Thymus (tissue), 11 donors: ENCODE data around the gene ADAMTS12. TPM values are rescaled to one million over a fixed set of nuclear protein-coding genes. Genes with fewer than 3 reads are reported as not detected.

Experiments
- DNase-seq, 9 donors: peaks; one replicate each; pipeline ENCODE4 v3.0.0-alpha.2; 2013; ENCODE audit warnings: low spot score in 9 of 9, low read depth in 6 of 9, missing footprints in 1 of 9
- H3K27ac ChIP-seq, 2 donors: one replicate each; pipeline ENCODE4 v1.5.1; 2013; ENCODE audit warnings: control low read depth in 1 of 2, low read depth in 1 of 2, low read length in 1 of 2, mild to moderate bottlenecking in 1 of 2, moderate library complexity in 1 of 2
- H3K27me3 ChIP-seq, 2 donors: one replicate each; pipeline ENCODE4 v1.5.1; 2013; ENCODE audit warnings: low read length in 1 of 2; ENCODE audit not compliant: control insufficient read depth in 2 of 2, insufficient read depth in 1 of 2
- H3K36me3 ChIP-seq, 2 donors: one replicate each; pipeline ENCODE4 v1.5.1; 2013; ENCODE audit warnings: low read length in 1 of 2, mild to moderate bottlenecking in 1 of 2, moderate library complexity in 1 of 2; ENCODE audit not compliant: control insufficient read depth in 2 of 2, insufficient read depth in 2 of 2
- H3K4me1 ChIP-seq, 2 donors: one replicate each; pipeline ENCODE4 v1.5.1; 2013; ENCODE audit warnings: low read length in 2 of 2; ENCODE audit not compliant: control insufficient read depth in 2 of 2, insufficient read depth in 2 of 2
- H3K4me3 ChIP-seq, 2 donors: one replicate each; pipeline ENCODE4 v1.5.1; 2013; ENCODE audit warnings: low read length in 2 of 2, control low read depth in 1 of 2, mild to moderate bottlenecking in 1 of 2
- H3K9me3 ChIP-seq, 2 donors: one replicate each; pipeline ENCODE4 v1.5.1; 2013; ENCODE audit warnings: low read length in 1 of 2, mild to moderate bottlenecking in 1 of 2; ENCODE audit not compliant: control insufficient read depth in 2 of 2, insufficient read depth in 1 of 2
- WGBS: extraction: QIAGEN DNeasy Blood & Tissue Kit; methylation state at CpG from one replicate; pipeline ENCODE4 v1.1.7; 2013; 5-methylcytosine and 5-hydroxymethylcytosine counted together
- polyA plus RNA-seq: library from polyadenylated mRNA; stranded (reverse); fragments of 200-250 nt; gene quantifications from one replicate; pipeline ENCODE4 v1.2.3, GENCODE V29; 2013
- total RNA-seq: library from RNA; stranded (reverse); fragments of 120-200 nt; gene quantifications from one replicate; pipeline ENCODE4 v1.2.4, GENCODE V29; 2013
- donor health status: healthy.

Gene ADAMTS12
- total and polyA plus RNA-seq, 2 donors, result 0.18 to 1.6 TPM

DNA sequence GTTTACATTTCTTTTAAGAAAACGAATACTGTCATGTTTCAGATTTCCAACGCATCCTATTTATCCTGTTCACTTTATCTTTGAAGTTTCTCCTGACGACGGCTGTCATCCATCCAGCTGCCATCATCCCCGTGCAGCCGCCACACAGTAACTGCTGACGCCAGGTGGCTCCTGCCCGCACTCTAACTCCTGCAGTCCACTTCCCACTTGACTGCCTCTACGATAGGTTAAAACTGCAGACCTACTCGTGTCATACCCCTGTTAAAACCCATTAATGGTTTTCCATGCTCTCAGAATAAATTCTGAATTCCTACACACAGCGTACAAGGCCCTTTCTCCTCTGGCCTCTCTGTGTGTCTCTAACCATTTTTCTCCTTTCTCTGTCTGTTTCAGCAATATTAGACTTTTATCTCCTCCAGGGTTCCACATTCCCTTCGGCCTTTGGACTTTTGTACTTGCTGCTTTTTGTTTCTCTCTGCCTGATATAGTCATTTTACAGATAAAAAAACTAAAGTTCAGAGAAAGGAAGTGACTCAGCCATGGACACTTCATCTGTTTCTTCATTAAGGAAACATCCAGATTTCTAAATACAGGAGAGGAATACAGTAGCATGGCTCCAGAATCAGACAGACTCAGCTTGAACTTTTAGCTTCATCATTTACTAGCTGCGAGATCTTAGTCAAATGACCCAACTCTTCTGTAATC, 84.9 kb downstream of the ADAMTS12 start:
- WGBS, result 91% methylated on average over 13 of the region's 13 CpGs
- H3K4me3 ChIP-seq, result no peak overlapping the region
- no peak overlapping the region for H3K27ac ChIP-seq
- H3K4me1 ChIP-seq, result no peaks in the 10 kb centered on the region
- DNase-seq, result no peak
- H3K9me3 ChIP-seq, result no peaks in the 10 kb centered on the region
- H3K36me3 ChIP-seq, result no peaks in the 10 kb centered on the region
- H3K27me3 ChIP-seq, result no peaks in the 10 kb centered on the region

DNA sequence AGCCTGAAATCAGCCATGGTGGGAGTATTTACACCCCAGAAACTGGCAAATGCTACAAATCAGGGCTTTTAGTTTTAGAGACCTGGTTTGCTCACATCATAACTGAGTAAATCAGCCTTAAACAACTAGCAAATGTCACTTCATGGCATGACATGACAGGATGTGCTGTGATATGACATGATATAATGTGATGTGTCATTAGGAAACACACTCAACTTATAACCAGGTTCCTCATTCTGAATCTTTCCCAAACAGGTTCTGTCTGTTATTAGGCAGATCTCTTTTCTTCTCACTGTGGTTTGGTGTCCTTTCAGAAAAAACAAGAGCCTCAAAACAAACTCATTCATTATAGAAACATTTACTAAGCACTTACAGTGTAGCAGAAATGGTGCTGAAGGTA, 90.5 kb downstream of the ADAMTS12 start:
- Histone ChIP-seq H3K9me3 (no peaks in the 10 kb centered on the region), H3K4me1 (no peaks in the 10 kb centered on the region), H3K4me3 (no peak overlapping the region), H3K27me3 (no peaks in the 10 kb centered on the region), H3K27ac (no peak overlapping the region), H3K36me3 (no peaks in the 10 kb centered on the region)
- no peak for DNase-seq

DNA sequence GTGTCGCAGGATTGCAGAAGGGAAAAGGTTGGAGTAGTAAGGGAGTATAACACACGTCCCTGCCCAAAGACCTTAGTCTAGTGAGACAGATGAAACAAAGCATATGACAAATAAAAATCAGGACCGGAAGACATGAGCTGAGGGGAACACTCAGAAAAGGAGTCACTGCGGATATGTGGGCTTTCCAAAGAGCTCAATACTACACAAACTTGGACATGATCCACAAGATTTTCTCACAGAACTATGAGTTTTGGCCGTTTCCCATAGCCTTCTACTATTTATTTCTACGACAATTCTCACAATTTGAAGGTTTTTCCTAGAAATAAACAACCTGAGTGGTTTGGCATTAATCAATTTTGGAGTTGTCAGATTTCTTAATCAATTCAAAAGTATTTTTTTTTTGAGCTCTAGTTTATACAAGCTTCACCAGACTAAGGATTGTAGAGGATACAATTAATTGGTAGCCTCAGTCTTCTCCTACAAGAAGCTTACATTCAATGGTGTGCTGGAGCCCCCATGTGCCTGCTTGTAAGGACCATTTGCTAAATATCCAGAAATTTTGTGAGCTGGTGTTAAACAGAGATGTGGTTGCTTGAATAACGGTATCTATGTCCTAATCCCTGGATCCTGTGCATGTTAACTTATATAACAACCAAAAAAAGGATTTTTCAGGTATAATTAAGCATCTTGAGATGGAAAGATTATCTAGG, 91.4 kb downstream of the ADAMTS12 start:
- no peak for DNase-seq
- WGBS, result 79% methylated on average over 7 of the region's 7 CpGs

DNA sequence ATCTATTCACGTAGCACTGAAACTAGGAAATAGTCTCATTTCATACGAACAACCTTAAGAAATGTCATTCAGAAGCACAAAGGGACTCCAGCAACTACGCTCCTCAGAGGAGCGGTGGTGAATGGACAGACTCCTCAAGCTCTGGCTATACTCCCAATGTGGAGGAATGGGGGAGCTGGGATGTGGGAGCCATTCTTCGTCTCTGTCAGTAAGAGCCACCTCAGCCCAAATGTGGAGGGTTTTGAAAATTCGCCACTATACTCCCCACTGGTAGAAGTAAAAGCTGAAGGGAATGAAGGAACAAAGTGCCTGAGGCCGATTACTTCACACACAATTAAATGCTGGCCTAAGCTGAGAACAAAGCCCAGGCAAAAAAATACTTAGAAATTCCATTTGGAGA, 96.3 kb downstream of the ADAMTS12 start:
- 79% methylated on average over 7 of the region's 7 CpGs for WGBS
- Histone ChIP-seq H3K4me1 (no peaks in the 10 kb centered on the region), H3K36me3 (no peaks in the 10 kb centered on the region), H3K27ac (no peak overlapping the region), H3K9me3 (no peaks in the 10 kb centered on the region), H3K4me3 (no peak overlapping the region), H3K27me3 (no peaks in the 10 kb centered on the region)
- DNase-seq, result no peak

More for the DNA sequence above, 91.4 kb downstream of the ADAMTS12 start:
- Histone ChIP-seq H3K36me3 (no peaks in the 10 kb centered on the region), H3K27ac (no peak overlapping the region), H3K4me1 (no peaks in the 10 kb centered on the region), H3K9me3 (no peaks in the 10 kb centered on the region), H3K27me3 (no peaks in the 10 kb centered on the region), H3K4me3 (no peak overlapping the region)

DNA sequence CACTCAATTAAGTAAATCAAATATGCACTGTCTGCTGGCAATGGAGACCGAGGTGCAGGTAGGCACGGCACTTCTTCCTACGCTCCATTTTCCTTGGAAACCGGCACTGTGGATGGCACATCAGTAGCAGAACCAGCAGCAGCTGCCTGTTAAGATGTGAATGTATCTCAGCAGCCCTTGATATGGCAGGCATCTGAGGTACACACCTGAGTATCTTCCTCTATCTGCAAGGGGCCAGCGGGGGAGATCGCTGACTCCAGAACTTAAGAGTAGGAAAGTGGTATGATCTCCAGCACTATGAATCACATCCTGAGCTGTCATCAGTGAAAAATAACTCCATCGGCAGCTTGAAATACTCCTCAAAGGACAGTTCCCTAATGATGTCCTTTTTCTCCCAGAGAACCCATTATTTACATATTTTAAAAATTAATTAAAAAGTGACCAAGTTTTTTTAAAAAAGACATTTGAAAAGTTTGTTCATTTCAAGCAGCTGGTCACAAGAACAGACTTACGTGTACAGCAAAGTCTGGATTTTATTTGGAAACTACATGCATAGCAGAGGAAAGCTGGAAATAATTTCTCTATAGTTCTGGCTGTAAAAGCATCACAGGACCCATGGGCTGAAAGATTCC, 97.1 kb downstream of the ADAMTS12 start:
- Histone ChIP-seq H3K4me3 (no peak overlapping the region), H3K27me3 (no peaks in the 10 kb centered on the region), H3K4me1 (no peaks in the 10 kb centered on the region), H3K9me3 (no peaks in the 10 kb centered on the region), H3K36me3 (no peaks in the 10 kb centered on the region), H3K27ac (no peak overlapping the region)
- DNase-seq, result no peak
- 87% methylated on average over 8 of the region's 8 CpGs for WGBS

DNA sequence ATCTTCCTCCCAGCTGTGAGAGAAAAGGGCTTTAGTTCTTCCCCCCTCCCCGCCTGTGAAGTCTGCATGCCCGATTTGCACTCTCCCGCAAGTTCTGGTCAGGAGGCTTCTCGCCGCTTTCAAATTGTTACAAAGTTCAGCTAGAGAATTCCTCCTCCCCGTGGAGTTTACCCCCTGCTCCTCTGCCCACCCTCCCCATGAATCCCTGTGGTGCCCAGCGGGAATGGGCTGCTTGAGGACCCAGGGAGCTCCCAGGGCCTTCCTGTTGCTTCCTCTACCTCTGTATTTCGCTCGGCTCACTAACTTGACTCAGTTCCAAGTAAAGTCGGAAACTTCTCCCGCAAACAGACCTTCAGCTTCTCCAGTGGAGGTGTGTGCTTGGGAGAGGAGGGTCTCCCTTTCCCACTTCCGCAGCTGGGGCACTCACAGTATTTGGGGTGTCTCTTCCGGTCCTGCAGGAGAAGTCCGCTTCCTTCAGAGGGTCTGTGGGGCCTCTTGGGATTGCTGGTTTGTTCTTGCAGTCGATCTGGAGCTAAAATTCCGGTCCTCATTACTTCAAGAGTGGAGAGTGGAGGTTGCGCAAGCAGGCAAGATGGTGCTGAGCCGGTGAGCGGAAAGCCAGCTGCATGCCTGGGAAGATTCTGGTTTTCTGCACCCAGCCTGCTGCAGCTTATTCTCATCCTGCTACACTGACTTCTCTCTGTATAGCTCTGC, 97.8 kb downstream of the ADAMTS12 start:
- no peak overlapping the region for H3K4me3 ChIP-seq
- no peaks in the 10 kb centered on the region for H3K9me3 ChIP-seq
- no peaks in the 10 kb centered on the region for H3K27me3 ChIP-seq
- 93% methylated on average over 19 of the region's 19 CpGs for WGBS
- H3K36me3 ChIP-seq, result no peaks in the 10 kb centered on the region
- no peak for DNase-seq
- no peak overlapping the region for H3K27ac ChIP-seq
- no peaks in the 10 kb centered on the region for H3K4me1 ChIP-seq

DNA sequence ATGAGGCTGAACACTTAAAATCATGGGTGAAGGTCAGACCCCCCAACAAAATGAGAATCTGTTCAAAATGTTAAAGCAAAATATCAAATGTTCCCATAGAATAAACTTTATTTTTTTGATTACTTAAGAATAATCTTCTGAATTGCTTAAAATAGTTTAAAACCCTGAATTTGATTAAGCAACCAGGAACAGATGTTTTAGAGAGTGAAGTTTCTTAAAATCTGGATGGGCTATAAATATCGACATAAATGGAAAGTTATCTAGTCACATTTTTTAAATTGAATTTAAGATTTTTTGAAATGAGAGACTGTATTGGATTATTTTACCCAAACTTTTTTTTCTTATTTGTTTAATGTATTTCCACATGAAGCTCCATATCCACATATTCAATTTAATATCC, 98.5 kb downstream of the ADAMTS12 start:
- Histone ChIP-seq H3K27ac (no peak overlapping the region), H3K4me1 (no peaks in the 10 kb centered on the region), H3K9me3 (no peaks in the 10 kb centered on the region), H3K4me3 (no peak overlapping the region), H3K27me3 (no peaks in the 10 kb centered on the region), H3K36me3 (no peaks in the 10 kb centered on the region)
- WGBS, result 96% methylated on average over 1 of the region's 1 CpG
- DNase-seq, result no peak

DNA sequence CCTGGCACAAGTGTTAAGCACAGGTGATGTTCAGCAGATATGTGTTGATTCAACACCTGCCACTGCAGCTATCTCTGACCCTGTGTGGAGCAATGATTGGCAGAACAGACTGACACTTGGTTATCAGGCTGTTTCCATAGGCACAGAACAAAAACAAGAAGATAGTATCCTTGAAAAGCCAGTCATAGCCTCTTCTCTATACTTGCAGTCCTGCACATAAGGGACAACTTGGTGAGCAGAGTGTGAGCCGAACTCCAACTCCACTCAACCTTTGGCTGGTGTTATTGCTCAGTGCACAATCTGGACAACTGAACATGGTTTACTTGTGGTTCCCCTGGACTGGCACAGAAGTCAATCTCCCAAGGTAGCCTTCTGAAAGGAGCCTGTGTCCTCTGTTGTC, 99.2 kb downstream of the ADAMTS12 start:
- 93% methylated on average over 1 of the region's 1 CpG for WGBS
- Histone ChIP-seq H3K27me3 (no peaks in the 10 kb centered on the region), H3K36me3 (no peaks in the 10 kb centered on the region), H3K27ac (no peak overlapping the region), H3K9me3 (no peaks in the 10 kb centered on the region), H3K4me3 (no peak overlapping the region), H3K4me1 (no peaks in the 10 kb centered on the region)
- no peak for DNase-seq

DNA sequence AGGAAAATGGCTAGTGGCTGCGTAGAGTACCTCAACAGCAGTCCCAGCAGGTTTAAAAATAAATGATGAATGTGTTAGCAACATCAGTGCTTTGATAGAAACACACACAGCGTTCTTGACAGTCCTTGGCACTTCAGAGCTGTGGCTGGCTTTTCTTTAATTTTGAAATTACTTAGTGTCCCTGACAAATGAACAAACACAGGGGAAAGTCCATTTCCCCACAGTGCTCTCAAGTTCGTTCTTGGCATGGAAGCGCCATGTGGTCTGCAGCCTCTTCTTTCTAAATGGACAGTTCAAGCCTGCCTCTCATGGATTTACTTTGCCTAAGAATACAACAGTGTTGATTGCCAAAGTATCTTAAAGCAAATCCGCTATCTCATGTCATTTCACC, 102.2 kb downstream of the ADAMTS12 start:
- Histone ChIP-seq H3K27me3 (no peaks in the 10 kb centered on the region), H3K4me3 (no peak overlapping the region), H3K36me3 (no peaks in the 10 kb centered on the region), H3K27ac (no peak overlapping the region), H3K9me3 (no peaks in the 10 kb centered on the region), H3K4me1 (no peaks in the 10 kb centered on the region)
- WGBS, result 90% methylated on average over 5 of the region's 5 CpGs
- DNase-seq, result no peak
